Activated naive CD8-positive, alpha-beta T cell treated with anti-CD3 and anti-CD28 coated beads, Interleukin-2, amount 50 U/mL, for 16 hours (primary cell): Measurements from ENCODE around the gene GFER.
"Not testable (repeated sequence)": the region's sequence is repeated elsewhere in the genome, so short reads cannot be mapped to it uniquely, and the experiment has no call there.

Experiments
- DNase-seq: peaks from one replicate; pipeline ENCODE4 v3.0.0-alpha.2; 2020; ENCODE audit warnings: low read depth, low spot score

GFER gene

DNA sequence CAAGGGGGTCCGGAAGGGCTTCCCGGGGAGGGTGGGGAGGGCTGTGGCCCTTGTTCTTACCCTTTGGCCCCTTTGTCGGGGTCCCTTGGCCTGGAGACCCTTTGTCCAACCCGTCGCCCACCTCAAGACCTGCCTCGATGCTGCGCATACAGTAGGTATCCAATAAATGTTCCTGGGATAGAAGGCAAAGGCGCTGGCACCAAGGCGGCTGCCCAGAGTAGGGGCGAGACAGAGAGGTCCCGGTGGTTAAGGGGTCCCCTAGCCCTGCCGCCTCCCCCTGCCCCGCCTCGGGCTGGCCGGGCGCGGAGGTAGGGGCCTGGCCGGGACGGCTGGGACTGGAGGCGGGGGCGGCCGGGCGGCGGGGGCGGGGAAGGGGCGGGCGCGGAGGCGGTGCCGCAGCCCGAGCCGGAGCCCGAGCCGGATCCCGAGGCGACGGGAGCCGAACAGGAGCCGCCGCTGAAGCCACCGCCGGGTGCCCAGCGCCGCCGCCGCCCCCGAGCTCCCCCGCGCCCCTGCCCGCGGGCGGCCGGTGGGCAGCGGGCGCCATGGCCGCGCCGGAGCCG, 42.5 kb downstream of the GFER start, which contains the start of gene NHERF2:
NHERF2 (plus strand) TSS at position 442 of the 563 bp plus-strand sequence; CDS start at position 546, 104 bp downstream.
- DNase-seq: no peak

GRCh38 chr16:2027024-2028010, 43.3 kb downstream of the GFER start:
- no peak for DNase-seq

GRCh38 chr16:2028146-2028545, 44.2 kb downstream of the GFER start:
- no peak for DNase-seq

DNA sequence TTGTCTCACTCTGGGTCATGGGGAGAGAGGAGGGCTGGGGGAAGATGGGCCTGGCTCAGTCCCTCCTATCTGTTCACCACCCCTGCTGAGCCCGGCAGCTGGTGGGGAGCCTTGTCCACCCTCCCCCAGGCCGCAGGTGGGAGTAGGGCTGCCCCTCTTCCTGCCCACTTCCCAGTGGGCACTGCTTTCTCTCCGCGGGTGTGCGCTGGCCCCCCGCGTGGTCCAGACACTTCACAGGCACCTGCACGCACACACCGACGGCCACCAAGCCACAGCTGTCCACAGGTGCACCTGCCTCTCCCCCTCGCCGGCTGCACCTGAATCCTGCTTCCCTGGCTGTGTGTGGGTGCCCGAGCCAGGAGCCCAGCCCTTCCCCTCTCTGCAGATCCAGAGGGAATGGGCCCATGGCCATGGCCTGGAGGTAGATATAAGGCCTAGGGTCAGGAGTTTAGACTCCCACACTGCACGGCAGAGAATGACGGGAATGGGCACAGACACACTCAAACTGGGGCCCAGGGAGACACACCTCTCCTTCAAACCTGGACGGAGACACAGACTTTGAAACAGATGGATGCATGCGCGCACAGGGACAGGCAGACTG, 44.7 kb downstream of the GFER start:
- DNase-seq: no peak

DNA sequence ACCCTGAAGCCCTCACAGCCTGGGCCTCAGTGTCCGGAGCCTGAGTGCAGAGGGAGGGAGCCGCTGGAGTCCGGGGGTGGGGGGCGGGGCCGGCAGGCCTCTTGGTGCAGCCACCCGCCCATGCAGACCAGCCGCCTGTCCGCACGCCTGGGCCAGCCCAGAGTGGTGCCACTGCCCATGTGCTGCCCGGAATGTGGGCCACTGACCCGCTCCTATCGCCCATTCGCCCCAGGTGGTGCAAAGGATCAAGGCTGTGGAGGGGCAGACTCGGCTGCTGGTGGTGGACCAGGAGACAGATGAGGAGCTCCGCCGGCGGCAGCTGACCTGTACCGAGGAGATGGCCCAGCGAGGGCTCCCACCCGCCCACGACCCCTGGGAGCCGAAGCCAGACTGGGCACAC, 45.4 kb downstream of the GFER start:
- no peak for DNase-seq

DNA sequence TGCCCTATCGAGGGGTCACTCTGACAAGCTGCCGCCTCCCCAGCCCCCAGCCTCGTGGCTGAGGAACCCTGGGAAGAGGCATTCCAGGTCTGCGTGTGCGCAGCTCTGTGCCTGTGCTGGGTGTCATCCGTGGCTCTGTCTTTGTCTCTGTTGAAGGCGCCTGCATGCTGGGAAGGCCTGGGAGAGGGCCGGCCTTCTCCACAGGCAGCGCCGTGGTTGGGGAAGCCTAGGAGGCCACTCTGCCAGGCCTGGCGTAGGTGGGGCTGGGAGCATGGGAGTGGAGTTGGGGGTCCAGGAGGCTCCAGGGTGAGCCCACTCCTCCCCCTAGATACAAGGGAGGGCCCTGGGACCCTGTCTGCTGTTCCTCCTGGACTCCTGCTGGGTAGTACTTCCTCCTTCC, 46.0 kb downstream of the GFER start:
- DNase-seq: no peak

DNA sequence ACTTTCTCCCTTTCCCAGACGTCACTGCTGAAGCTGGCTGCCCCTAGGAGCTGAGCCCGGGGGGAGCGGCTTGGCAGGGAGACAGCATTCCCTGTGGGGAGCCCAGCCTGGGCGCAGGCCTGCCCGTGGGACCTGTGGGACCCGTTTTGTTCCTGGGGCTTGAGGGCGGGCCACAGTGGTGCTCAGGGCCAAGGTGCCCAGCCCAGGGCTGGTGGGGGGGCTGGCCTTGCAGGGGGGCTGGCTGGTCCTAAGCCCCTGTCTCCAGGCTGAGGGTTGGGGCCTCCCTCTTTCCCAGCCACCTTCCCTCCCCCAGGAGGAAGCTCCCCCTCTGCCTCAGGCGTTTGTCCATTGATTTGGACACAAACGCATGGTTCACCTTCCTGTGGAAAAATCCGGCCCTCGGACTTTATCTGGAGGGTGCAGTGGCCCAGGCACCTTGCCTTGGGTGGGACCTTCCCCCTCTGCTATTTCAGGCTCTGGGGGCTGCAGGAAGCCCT, 47.1 kb downstream of the GFER start:
- no peak for DNase-seq

DNA sequence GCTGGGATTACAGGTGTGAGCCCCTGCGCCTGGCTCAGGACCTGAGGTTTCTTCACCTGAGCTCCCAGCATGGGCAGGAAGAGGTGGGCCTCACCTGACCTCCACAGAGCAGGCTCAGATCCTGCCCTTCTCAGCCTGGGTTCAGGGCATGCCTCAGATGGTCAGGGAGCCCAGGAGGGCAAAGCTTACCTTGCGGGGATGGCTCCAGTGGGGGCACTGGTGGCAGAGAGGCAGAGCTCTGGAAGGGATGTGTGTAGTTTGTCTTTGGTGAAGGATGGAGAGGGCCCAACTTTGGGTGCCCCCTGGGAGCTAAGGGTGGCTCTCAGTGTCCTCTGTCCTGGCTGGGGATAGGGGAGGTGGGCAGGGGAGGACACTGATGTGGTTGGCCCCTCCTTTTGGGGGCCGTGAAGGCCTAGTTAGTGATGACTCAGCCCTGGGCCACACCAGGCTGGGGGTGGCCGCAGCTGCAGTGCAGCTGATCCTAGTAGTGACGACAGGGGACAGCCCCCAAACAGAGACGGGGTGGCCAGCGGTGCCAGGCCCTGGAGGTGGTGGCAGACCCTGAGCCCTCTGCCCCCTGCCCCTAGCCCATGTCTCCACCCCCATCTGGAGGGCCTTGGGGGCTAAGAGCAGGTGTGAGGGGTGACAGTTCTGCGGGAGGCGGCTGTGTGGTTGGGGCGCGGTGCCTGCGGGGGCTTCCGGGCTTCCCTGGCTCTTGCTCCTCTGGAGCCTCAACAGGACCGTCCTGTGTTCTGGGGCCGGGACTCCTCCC, 48.5 kb downstream of the GFER start:
- DNase-seq: no peak

DNA sequence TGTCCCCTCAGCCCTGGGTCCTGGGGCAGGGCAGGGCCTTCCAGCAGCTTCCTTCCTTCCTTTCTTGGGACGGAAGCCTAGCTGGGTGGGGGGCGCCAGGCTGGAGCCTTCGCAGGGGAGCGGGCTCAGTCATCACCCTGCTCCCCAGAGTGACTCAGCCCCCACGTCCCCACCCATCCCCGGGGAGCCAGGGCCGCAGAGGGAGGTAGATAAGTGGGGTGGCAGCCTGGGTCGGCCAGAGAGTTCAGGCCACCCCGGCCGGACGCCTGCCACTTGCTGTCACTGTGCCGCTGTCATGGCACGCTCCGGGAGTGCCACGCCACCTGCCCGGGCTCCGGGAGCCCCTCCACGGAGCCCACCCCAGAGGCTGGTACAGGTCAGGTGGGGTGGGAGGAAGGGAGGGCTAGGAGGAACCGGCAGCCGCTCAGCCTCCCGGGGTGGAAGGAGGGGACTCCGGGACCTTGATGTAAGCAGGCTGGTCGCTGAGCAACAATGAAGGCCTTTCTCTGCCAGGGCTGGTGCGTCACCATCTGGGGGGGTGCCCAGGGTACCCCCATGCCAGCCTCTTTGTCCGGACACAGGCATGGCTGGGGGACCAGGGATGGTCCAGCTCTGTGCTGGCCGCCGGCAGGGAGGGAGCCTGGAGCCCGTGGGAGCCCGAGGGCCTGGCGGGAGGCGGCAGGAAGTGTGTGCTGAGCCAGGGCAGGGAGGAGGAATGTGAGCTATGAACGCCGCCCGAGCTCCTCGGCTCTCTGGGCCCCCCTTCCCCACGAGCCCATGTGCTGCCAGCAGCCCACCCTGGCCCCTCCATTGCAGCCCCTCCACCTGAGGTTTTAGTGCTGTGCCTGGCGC, 49.3 kb downstream of the GFER start:
- no peak for DNase-seq

- not testable (repeated sequence) for DNase-seq
Measured at GRCh38 chr16:2033909-2034695, 50.1 kb downstream of the GFER start.

DNA sequence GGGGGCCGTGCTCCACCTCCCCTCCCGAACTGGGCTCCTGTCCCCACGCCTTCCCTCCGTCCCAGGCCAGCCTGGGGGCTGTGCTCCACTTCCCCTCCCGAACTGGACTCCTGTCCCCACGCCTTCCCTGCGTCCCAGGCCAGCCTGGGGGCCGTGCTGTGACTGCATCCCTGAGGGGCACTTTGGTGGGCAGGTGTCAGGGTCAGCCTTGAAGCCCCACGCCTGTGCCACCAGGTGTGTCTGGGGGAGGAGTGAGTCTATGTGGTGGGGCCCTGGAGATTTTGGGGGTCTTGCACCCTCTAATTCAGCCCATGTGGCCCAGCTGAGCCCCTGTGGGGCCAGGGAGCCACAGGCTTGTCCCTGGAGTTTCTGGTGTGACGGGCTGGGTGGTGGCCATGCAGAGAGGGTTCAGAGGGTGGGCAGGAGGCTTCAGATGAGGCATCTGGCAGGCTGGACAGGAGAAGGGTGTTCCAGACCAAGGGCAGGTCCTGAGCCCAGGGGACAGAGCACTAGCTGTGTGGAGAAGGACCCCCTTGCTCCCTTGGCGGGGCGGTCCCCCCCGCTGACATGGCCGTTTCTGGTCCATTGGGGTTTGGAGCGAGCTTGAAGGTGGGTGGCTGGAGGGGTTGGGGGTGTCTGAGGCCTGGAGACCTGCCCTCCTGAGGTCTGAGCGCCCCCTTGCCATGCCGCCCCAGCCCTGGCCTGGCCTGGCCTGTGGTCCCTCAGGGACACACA, 50.9 kb downstream of the GFER start:
- DNase-seq: no peak

DNA sequence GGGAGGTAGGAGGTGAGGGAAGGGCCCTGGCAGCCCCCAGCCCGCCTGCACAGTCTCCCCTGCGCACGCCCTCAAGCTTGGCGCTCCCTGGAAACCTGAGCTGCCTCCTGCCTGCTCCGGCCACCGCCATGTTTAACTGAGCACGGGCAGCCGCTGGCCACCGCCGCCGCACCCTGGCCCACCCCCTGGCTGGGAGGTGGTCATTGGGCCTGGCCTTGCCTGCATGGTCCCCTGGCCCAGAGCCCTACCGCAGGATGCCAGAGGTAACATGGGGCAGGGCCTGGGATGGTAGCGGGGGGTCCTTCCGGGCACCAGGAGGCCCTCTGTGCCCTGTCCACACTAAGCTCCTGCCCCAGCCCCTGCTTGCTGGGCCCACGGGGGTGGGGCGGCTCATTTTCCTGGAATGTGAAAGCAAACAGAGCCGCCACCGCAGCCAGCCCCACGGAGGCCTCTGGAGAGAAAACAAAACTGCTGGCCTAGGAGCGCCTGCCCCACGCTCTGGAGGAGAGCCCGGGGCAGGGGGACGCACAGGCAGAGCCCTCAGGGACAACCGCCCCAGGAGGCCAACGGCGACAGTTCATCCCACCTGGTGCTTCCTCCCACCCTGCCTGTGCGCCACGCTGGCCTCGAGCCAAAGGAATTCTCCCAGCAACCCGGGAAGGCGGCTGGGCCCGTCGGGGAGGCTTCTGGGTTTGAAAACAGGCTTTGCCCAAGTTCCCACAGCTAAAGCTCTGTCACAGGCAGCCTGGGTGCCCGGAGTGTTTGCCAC, 51.6 kb downstream of the GFER start:
- DNase-seq: no peak

- no peak for DNase-seq
Measured at GRCh38 chr16:2036200-2036966, 52.4 kb downstream of the GFER start.

GRCh38 chr16:2037115-2037514, 53.1 kb downstream of the GFER start:
- DNase-seq: no peak
